ENCODE results near the gene TMEM9B. TPM values are rescaled to one million over a fixed set of nuclear protein-coding genes. Genes with fewer than 3 reads are reported as not detected.
A peak's percentile ranks its signal among the peaks of the same experiment; 100 is the strongest.
"Not testable (repeated sequence)": the region's sequence is repeated elsewhere in the genome, so short reads cannot be mapped to it uniquely, and the experiment has no call there.

Gene TMEM9B
- total RNA-seq, 2 experiments from 2014 or later, result 22.9 to 30.1 TPM

GRCh38 chr11:8962841-8963240 is 1.4 kb downstream of the TMEM9B start:
- Mint-ChIP-seq H3K27ac (peak overlapping the region; percentile 56), H3K27me3 (no peaks in the 10 kb centered on the region), H3K9me3 (ENCODE audit: low read depth) (no peaks in the 10 kb centered on the region), H3K4me1 (peaks cover 40% of the 10 kb centered on the region), H3K4me3 (peak overlapping the region; percentile 98), H3K36me3 (peaks cover 6% of the 10 kb centered on the region)
- CTCF ChIA-PET, result interaction anchor here (1.5 to 2.4 kb wide), 3 partner anchors 48 to 274 kb away, joined by 4 to 19 read pairs (median 8); no protein-coding TSS in a partner anchor
- DNase-seq (no peak), ATAC-seq (no peak)

- H3K36me3 Mint-ChIP-seq, result peaks cover 14% of the 10 kb centered on the region
- H3K9me3 Mint-ChIP-seq (ENCODE audit: low read depth), result no peaks in the 10 kb centered on the region
- H3K27me3 Mint-ChIP-seq, result no peaks in the 10 kb centered on the region
- H3K4me3 Mint-ChIP-seq, result no peak overlapping the region
- DNase-seq (no peak), ATAC-seq (no peak)
- CTCF ChIA-PET, result interaction anchor here (0.6 to 7.2 kb wide), 3 partner anchors 48 to 493 kb away, joined by 3 to 107 read pairs (median 11); partner anchors contain the start of gene AKIP1
- H3K27ac Mint-ChIP-seq, result peak overlapping the region; percentile 44
- H3K4me1 Mint-ChIP-seq, result peaks cover 52% of the 10 kb centered on the region
These were observed 2.8 kb downstream of the TMEM9B start for GRCh38 chr11:8961401-8961800.

GRCh38 chr11:8959546-8960166 is 4.6 kb downstream of the TMEM9B start:
- H3K27ac Mint-ChIP-seq, result no peak overlapping the region
- peaks cover 46% of the 10 kb centered on the region for H3K4me1 Mint-ChIP-seq
- ATAC-seq (peak; percentile 13), DNase-seq (peak; percentile 57)
- H3K4me3 Mint-ChIP-seq, result no peak overlapping the region
- H3K9me3 Mint-ChIP-seq (ENCODE audit: low read depth), result no peaks in the 10 kb centered on the region
- peaks cover 26% of the 10 kb centered on the region for H3K36me3 Mint-ChIP-seq
- CTCF ChIA-PET, result interaction anchor here (0.7 to 7.2 kb wide), 27 partner anchors 9 to 427 kb away, joined by 3 to 107 read pairs (median 5); partner anchors contain the start of genes AKIP1, NRIP3, RPL27A and TRIM66
- H3K27me3 Mint-ChIP-seq, result no peaks in the 10 kb centered on the region

- Mint-ChIP-seq H3K27me3 (no peaks in the 10 kb centered on the region), H3K4me1 (peaks cover 35% of the 10 kb centered on the region), H3K9me3 (ENCODE audit: low read depth) (no peaks in the 10 kb centered on the region), H3K36me3 (peaks cover 41% of the 10 kb centered on the region), H3K27ac (no peak overlapping the region), H3K4me3 (no peak overlapping the region)
- DNase-seq (peak; percentile 48), ATAC-seq (peak; percentile 47)
- CTCF ChIA-PET, result interaction anchor here (0.9 to 7.2 kb wide), 2 partner anchors 9 to 43 kb away, joined by 3 to 107 read pairs; partner anchors contain the start of gene AKIP1
These were observed 7.4 kb downstream of the TMEM9B start for GRCh38 chr11:8956860-8957259.

GRCh38 chr11:8948886-8949285 is 15.4 kb downstream of the TMEM9B start:
- H3K4me1 Mint-ChIP-seq, result peaks cover 4% of the 10 kb centered on the region
- H3K9me3 Mint-ChIP-seq (ENCODE audit: low read depth), result no peaks in the 10 kb centered on the region
- peaks cover 38% of the 10 kb centered on the region for H3K36me3 Mint-ChIP-seq
- no peak for ATAC-seq
- H3K27ac Mint-ChIP-seq, result no peak overlapping the region
- DNase-seq, result no peak
- H3K4me3 Mint-ChIP-seq, result no peak overlapping the region
- peaks cover 6% of the 10 kb centered on the region for H3K27me3 Mint-ChIP-seq
- CTCF ChIA-PET, result interaction anchor here (1.3 to 3.0 kb wide), 3 partner anchors 11 to 189 kb away, joined by 4 to 11 read pairs (median 5); no protein-coding TSS in a partner anchor

- Mint-ChIP-seq H3K4me1 (peaks cover 4% of the 10 kb centered on the region), H3K27ac (no peak overlapping the region), H3K36me3 (peaks cover 28% of the 10 kb centered on the region), H3K4me3 (no peak overlapping the region), H3K9me3 (ENCODE audit: low read depth) (no peaks in the 10 kb centered on the region), H3K27me3 (peaks cover 17% of the 10 kb centered on the region)
- DNase-seq (no peak), ATAC-seq (no peak)
- CTCF ChIA-PET, result interaction anchor here (1.2 to 3.0 kb wide), 3 partner anchors 12 to 32 kb away, joined by 3 to 11 read pairs (median 4); no protein-coding TSS in a partner anchor
These were observed 16.9 kb downstream of the TMEM9B start for GRCh38 chr11:8947230-8947943.

GRCh38 chr11:8942518-8943066 is 21.6 kb downstream of the TMEM9B start, which contains the start of gene ASCL3:
Gene ASCL3 (minus strand): TSS chr11:8943016. CDS start chr11:8938161, 4,855 bp downstream.
- Mint-ChIP-seq H3K9me3 (ENCODE audit: low read depth) (no peaks in the 10 kb centered on the region), H3K27me3 (peaks cover 40% of the 10 kb centered on the region), H3K36me3 (peaks cover 9% of the 10 kb centered on the region), H3K27ac (no peak within 1 kb of the TSS), H3K4me3 (no peak within 1 kb of the TSS), H3K4me1 (peaks cover 3% of the 10 kb centered on the region)
- DNase-seq (no peak), ATAC-seq (no peak)
- CTCF ChIA-PET, result interaction anchor here (0.5 kb wide), 1 partner anchor 1353 kb away, joined by 3 read pairs; no protein-coding TSS in a partner anchor

- no peaks in the 10 kb centered on the region for H3K9me3 Mint-ChIP-seq (ENCODE audit: low read depth)
- H3K4me1 Mint-ChIP-seq, result peaks cover 7% of the 10 kb centered on the region
- ATAC-seq (no peak), DNase-seq (no peak)
- CTCF ChIA-PET, result no interaction called here
- no peak overlapping the region for H3K27ac Mint-ChIP-seq
- H3K27me3 Mint-ChIP-seq, result peaks cover 40% of the 10 kb centered on the region
- no peak overlapping the region for H3K4me3 Mint-ChIP-seq
- peaks cover 3% of the 10 kb centered on the region for H3K36me3 Mint-ChIP-seq
These were observed 22.7 kb downstream of the TMEM9B start for GRCh38 chr11:8941341-8942103.

GRCh38 chr11:8937659-8938058 is 26.6 kb downstream of the TMEM9B start:
- Mint-ChIP-seq H3K36me3 (no peaks in the 10 kb centered on the region), H3K9me3 (ENCODE audit: low read depth) (no peaks in the 10 kb centered on the region), H3K4me1 (peaks cover 7% of the 10 kb centered on the region), H3K4me3 (no peak overlapping the region), H3K27ac (no peak overlapping the region), H3K27me3 (peaks cover 26% of the 10 kb centered on the region)
- ATAC-seq, result no peak
- DNase-seq, result no peak
- CTCF ChIA-PET, result interaction anchor here (0.9 to 1.4 kb wide), 2 partner anchors 22 to 200 kb away, joined by 3 to 5 read pairs; no protein-coding TSS in a partner anchor

- Mint-ChIP-seq H3K27ac (no peak overlapping the region), H3K4me3 (no peak overlapping the region), H3K27me3 (peaks cover 21% of the 10 kb centered on the region), H3K9me3 (ENCODE audit: low read depth) (no peaks in the 10 kb centered on the region), H3K36me3 (no peaks in the 10 kb centered on the region), H3K4me1 (peaks cover 7% of the 10 kb centered on the region)
- DNase-seq (no peak), ATAC-seq (peak; percentile 20)
- CTCF ChIA-PET, result interaction anchor here (0.9 to 1.4 kb wide), 2 partner anchors 22 to 201 kb away, joined by 3 to 5 read pairs; no protein-coding TSS in a partner anchor
These were observed 27.1 kb downstream of the TMEM9B start for GRCh38 chr11:8937159-8937558.

- not testable (repeated sequence) for H3K36me3 Mint-ChIP-seq; H3K9me3 Mint-ChIP-seq (ENCODE audit: low read depth); ATAC-seq; H3K4me3 Mint-ChIP-seq; H3K27me3 Mint-ChIP-seq; H3K27ac Mint-ChIP-seq; H3K4me1 Mint-ChIP-seq; DNase-seq
- CTCF ChIA-PET, result interaction anchor here (1.8 kb wide), 1 partner anchor 24 kb away, joined by 5 read pairs; no protein-coding TSS in a partner anchor
These were observed 28.5 kb downstream of the TMEM9B start for GRCh38 chr11:8935789-8936188.

- H3K4me1 Mint-ChIP-seq, result peaks cover 7% of the 10 kb centered on the region
- no peaks in the 10 kb centered on the region for H3K9me3 Mint-ChIP-seq (ENCODE audit: low read depth)
- no peak for DNase-seq
- peaks cover 3% of the 10 kb centered on the region for H3K27me3 Mint-ChIP-seq
- no peak overlapping the region for H3K4me3 Mint-ChIP-seq
- no peak overlapping the region for H3K27ac Mint-ChIP-seq
- no peak for ATAC-seq
- CTCF ChIA-PET, result interaction anchor here (1.8 kb wide), 1 partner anchor 25 kb away, joined by 5 read pairs; no protein-coding TSS in a partner anchor
- H3K36me3 Mint-ChIP-seq, result no peaks in the 10 kb centered on the region
These were observed 29.3 kb downstream of the TMEM9B start for GRCh38 chr11:8934742-8935488.
